ENCODE data around the gene MPHOSPH10.
"Not testable (repeated sequence)": the region's sequence is repeated elsewhere in the genome, so short reads cannot be mapped to it uniquely, and the experiment has no call there.

Gene MPHOSPH10

DNA sequence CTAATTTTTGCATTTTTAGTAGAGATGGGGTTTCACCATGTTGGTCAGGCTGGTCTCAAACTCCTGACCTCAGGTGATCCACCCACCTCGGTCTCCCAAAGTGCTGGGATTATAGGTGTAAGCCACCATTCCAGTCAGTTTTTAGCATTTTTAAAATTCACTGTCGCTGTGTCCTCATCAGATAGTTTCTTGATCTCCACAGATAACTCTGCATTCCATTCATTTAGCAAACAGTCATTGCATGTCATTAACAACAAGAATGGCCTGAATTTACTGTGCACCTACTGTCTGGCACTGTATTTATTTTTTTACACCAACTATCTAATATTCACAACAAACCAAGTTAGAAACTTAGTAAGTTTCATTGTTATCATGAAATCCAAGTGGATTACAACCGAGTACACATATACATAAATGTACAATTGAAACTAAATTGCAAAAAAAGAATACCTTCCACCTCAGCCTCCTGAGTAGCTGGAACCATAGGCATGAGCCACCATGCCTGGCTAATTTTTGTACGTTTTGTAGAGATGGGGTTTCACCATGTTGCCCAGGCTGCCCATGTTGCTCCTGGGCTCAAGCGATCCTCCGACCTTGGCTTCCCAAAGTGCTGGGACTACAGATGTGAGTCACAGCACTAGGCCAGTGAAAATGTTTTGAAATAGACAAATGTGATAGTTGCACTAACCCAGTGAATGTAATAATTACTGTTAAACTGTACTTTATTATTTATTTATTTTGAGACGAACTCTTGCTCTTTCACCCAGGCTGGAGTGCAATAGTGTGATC lies 4.7 kb upstream of the MPHOSPH10 start:
- DNase-seq: no peak

DNA sequence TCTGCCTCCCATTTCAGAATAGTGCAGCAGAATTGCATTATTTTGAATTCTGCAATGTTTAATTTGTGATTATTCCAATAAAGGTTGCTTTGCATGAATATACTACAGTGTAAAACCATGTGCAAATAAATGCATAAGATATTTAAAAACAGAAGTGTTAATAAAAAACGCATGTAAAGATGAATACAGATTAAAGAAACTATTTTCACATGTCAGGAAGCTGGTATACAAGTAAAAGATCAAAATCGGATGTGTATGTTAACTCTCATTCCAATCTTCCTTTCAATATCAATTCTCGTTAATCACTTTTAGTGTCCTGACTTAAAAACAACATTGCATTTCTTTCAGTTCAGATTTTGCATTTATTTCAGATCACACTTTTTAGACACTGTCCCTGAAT lies 3.5 kb upstream of the MPHOSPH10 start:
- DNase-seq: no peak

DNA sequence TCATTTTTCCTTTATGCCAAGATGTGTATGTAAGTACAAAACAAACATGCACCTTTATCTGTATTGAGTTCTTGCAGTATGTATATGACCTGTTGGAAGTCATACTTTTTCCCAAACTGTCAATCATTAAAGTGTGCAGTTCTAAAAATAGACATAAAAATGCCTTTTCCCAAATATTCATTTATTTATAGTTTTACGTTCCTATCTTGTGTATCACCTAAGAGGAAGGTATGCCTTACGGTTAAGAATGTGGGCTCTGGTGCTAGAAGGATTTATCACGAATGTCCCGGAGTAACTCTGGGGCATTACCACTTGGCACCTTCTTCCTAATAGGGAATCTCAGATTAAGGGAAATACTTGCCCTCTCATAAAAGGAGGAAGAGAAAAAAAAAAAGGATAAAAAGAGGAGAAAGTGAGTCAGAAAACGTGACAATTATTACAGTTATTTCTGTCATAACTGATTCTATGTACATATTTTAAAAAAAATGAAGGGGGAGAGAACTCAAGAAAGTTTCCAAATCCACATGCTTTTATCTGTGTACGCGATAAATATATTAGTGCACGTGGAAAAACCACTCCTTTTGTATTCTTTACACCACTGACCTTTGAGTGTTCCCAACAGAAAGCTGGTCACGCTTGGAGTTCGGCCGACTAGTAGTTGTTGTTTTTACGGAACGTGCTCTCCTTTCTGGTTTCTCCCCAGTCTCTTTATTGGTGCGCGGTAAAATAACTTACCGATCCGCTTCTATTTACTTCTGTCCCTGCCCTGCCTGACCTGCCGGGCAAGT lies 1.1 kb upstream of the MPHOSPH10 start:
- DNase-seq: no peak

DNA sequence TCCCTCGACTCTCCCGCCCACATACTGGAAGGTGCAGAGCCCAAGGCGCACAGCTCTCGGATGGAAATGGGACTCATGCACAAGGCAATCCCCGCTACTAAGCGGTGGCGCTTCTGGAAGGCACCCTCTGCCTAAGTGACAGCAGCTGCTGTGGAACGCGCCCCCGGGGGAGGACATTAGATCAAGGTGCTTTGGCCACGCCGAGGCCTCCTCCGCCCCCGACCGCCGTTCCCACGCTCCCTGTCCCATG lies 607 bp upstream of the MPHOSPH10 start:
- DNase-seq: no peak

DNA sequence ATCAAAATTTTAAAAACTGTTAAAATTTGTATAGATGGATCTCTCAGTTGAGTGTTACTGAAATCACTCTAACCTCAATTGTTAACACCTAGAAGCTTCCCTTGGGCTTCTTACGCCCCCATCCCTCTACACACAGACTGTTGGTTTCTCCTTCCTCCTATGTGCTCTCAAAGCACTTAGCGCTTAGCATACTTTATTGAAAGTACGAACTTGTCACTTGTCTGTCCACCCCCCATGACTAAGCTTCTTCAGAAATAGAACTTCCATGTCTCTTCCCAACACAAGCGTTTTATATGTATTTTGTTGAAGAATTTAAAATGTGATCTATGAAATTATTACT lies 441 bp downstream of the MPHOSPH10 start:
- peak; percentile 29 for DNase-seq

DNA sequence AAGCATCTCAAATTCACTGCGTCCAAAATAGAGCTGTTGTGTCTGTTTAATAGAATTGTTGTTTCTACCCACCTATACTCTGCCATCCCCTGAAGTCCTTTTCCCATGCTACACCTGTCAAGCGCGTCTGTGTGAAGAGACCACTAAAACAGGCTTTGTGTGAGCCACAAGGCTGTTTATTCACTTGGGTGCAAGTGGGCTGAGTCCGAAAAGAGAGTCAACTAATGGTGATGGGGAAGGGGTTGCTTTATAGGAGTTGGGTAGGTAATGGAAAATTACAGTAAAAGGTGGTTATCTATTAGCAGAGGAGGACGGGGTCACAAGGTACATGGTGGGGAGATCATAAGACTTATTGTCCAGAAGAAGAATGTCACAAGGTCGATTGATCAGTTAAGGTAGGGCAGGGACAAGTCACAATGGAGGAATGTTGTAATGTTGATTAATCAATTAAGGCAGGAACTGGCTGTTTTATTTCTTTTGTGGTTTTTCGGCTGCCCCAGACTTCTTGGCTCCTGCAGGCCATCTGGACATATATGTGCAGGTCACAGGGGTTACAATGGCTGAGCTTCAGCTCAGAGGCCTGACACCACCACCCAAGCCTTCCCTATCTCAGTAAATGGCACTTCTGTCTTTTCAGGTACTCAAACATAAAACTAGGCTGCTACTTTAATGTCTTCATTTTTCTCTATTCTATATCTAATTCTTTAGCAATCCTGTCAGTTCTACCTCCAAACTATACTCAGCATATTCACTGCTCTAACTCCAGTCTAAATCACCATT lies 1.1 kb downstream of the MPHOSPH10 start:
- DNase-seq: not testable (repeated sequence)

DNA sequence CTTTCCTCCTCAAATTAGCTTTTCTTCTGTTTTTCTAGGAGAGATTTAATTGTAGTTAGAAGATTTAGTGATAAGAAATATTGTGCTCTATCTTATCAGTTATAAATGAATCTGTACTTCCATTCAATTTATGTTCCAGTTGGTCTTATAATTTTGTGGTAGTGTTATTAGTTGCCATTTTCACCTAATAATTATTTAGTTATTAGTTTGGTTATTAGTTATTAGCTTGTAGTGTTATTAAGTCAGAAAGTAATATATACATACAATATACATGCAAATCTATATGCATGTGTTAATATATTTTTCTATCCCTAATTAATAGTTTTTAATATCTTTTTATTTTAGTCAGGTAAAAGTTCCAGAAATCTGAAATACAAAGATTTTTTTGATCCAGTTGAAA lies 3.2 kb downstream of the MPHOSPH10 start:
- DNase-seq: no peak

DNA sequence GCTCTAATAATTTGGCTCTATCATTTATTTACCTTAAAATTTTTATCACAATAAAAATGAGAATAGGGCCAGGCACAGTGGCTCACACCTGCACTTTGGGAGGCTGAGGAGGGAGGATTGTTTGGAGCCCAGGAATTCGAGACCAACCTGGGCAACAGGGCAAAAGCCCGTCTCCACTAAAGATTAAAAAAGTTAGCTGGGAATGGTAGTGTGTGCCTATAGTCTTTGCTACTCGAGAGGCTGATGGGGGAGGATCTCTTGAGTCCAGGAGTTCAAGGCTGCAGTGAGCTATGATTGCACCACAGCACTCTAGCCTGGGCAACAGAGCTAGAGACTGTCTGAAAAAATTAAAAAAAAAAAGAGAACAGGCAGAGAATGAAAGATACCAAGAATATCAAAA lies 5.7 kb downstream of the MPHOSPH10 start:
- no peak for DNase-seq

DNA sequence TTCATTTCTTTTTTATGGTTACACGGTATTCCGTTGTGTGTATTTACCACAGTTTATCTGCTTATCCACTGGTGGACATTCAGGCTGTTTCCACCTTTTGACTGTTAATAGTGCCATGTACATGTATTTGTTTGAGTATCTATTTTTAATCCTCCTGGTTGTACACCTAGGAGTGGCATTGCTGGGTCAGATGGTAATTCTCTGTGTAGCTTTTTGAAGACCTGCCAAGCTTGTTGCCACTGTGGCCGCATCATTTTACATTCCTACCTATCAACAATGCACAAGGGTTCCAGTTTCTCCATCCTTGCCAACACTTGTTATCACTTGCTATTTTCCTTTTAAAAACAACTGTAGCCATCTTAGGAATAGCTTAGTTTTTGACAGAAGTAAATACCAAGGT lies 13.3 kb downstream of the MPHOSPH10 start:
- DNase-seq: no peak

DNA sequence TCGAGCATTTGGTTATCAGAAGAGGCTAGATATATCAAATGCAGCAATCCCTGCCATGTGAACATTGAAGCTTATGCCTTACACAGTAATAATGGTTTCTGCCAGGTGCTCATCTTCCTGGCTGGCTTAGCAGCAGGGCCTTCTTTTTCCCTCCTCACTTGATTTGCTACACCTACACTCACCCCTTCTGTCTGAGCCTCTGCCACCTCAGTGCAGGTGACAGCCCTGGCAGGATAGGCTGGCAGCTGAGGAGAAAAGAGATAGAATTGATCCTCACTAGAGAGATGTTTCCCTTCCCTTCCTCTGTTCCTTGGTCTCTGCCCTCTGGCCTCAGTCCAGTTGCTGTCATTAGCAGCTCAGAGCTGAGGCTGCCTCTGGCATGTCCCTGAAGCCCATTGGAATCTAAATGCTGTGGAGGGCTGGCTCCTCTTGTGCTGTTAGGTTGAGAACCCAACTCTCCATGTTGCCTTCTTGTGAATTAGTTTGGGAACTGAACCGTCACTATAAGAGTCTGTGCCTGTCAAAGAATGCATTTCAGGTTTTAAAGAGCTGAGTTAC lies 18.2 kb downstream of the MPHOSPH10 start:
- no peak for DNase-seq

DNA sequence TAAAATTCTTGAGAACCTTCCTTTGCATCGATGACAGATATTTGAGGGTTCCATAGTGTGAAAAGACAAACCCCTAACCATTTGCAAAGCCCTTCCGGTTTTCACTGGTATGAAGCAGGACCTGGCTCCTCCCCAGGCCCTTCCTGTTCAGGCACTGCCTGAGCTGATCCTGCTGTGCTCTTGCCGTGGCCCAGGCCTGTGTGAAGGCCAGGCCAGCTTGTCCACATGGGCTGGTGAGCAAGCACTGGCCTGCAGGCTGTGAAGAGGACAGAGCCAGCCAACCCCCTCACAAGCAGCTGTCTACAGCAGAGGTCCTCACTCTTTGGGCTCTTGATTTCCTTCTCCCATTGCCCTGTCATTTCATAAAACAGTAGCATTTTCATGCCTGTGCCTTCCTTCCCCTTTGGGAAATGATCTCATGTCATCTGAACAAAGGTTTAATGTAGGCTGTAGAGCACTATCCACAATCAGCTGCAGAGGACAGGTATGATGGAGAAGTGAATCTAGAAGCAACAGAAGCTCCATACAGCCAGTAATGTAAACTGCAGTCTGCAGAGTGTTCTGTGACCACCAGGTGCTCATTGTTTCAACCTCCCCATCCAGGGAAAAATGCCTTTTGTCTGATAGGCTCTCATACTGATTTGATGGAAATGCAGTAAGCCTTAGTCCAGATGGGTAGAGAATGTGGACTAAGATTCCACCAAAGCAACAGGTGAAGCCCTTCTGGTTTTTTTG lies 19.8 kb downstream of the MPHOSPH10 start:
- no peak for DNase-seq

DNA sequence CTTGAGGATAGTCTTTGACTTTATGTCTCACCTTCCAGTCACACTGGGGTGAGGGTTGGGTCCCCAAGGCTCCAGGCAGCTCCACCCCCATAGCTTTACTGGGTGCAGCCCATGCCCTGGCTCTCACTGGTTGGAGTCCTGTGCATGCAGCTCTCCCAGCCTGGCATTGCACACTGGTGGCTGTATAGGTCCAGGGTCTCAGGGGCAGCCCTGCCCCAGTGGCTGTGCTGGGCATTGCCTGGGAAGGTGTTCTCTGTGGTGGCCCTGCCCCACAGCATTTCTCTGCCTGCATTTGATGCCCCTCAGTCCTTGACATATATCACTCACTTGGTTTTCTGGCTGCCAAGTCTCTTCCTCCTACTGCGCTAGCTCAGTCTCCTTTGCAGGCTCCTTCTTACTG lies 21.2 kb downstream of the MPHOSPH10 start:
- no peak for DNase-seq

DNA sequence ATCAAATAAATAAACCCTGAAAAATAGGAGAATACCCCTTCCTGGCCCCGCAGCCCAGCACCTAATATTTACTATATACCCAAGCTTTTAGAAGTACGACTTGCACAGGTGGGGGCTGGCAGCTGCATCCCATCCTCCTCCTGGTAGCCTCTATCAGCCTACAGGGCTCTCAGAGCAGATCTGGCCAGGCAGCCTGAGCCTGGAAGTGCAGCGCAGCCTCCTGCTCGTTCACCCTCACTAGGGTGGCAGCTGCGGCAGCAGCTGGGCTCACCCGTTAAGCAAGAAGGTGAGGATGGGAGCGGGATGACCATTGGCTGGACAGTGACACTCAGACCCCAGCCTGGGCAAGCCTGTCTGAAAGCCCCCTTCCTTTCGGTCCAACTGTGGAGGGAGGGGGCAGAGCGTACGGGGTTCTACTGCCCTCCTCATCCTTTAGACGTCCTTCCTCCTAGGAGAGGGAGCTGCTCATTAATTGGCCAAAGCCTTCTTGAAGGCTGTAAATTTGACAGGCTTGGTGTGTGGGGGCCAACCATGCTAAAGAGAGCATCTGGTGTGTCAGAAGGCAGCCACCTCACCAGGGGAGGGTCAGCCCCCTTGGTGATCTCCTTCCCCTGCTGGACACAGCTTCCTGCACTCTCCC lies 23.3 kb downstream of the MPHOSPH10 start:
- no peak for DNase-seq

DNA sequence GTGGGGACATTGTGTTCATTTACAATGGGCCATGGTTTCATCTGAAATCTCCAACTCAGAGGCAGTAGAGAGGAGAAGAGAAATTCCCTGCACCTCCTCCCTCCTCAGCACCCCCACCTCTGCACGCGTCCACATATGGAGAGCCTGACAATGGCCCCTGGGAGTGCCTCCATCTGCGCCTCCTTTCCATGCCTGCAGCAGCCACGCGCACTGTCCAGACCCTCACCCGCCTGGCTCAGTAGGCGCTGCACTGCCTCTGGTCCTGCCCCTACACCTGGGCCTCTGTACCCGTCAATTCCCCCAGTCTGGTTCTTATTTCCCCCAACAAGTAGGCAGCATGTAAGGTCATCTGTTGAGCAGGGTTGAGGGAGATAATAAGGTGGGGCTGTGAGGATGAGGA lies 23.8 kb downstream of the MPHOSPH10 start:
- DNase-seq: no peak

DNA sequence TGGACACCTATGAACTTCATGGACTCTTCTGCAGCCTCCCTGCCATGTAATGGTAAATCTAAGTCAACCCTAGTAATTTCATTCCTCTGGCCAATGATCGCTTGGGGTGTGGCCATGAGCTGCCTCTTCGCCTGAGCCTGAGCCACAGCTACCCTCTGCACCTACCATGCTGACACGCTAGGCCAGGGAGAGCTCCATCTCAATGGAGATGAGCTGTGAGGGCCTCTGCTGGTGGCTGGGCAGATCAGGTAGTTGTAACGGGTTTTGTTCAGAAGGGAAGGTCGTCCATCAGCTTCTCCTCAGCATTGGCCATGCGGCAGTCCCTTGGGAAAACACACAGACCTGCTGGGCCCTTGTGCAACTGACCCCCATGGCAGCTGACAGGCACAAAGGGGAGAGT lies 24.4 kb downstream of the MPHOSPH10 start:
- DNase-seq: no peak

DNA sequence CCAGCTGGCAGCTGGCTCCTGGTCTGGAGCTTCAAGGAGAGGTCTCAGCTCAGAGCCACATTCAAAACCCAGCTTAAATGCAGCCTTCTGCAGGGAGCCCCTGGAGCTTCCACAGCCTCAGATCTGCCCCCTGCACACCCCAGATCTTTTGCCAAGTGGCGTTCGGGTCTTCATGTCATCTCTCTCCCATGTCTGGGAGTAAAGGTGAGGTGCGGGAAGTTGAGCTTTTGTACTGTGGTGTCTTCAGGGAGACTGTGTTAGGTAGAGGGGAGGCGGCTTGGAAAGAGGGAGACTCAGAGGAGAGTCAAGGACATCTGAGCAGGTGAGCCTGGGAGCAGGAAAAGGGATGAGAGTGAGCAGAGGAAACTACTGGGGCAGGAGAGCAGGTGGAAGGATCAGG lies 25.4 kb downstream of the MPHOSPH10 start:
- no peak for DNase-seq

DNA sequence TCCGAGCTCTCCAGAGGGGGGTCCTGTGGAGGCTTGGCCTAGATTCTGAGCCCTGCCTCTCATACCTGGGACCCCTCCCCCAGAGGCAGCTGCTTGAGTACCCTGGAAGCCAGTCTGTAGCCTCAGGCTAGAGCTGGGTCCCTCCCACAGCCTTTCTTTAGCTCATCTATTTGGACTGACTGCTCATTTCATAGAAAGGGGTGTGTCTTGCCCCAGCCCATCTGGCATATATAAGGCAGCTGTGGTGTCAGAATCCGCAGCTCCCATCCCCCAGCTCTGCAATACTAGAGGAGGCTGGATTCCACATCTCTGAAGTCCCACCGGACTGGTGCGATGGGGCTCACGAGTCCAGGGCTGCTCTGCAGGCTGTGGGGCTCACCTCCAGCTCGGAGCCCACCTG lies 26.1 kb downstream of the MPHOSPH10 start:
- no peak for DNase-seq

DNA sequence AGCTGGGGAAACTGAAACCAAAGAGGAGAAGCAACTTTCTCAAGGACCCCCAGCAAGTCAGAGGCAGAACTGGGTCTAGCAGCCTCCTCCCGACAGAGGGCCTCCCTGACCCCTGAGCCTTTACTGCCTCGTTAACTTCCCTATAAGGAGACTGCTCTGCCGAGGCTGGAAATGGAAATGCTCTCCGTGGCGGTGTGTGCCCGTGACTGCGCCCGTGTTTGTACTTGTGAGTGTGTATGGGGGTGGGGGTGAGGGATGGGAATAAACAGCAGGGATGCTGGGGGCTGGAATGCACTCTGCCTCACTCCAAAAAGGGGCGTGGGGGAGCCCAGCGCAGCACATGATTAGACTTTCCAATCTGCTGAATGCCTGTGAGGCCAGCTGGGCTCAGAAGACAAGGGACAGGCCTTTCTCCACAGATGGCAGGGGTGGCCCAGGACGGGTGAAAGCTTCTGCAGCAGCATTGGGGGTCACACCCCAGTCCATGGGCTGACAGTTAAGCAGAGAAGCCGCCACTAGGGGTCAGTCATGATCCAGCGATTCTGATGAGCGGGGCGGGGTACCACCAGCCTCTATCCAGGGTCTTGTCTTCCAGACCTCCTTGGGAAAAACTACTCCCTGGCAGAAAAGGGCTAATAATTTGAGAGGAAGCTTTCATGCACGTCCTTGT lies 26.8 kb downstream of the MPHOSPH10 start:
- no peak for DNase-seq

DNA sequence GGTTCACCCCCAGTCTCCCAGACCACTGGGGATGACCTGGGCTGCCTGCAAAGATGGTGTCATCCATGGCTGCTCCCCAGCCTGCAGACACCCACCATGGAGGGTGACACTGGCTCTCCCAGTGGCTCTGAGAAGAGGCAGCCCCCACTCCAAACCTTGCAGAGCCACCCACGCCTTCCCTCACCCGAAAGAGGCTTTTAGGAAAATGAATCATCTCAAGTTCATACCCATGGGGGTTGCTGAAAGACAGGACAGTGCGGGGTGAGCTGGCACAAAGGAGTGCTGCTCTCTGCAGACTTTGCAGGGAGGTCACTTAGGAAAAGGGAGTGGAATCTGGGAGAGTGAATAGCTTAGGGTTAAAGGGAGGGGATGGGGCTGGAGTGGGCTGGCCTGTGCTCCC lies 36.4 kb downstream of the MPHOSPH10 start:
- DNase-seq: no peak

DNA sequence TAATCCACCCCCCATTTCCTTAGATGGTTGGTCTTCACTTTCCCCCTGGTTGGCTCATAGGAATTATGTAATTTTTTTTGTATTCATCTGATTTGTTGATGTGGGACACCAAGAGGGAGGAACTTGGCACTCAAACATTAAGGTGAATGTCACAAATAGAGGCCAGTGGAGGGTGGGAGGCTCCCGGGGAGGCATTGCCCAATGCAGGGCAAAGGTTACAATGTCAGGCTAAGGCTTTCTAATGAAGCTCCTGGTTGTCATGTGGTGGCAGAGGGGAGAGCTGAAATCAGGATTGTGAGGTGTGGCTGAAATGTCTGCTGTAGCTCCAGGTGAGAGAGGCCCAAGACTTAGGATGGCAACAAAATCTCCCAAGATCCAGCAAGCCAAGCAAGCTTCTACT lies 42.7 kb downstream of the MPHOSPH10 start:
- DNase-seq: no peak

DNA sequence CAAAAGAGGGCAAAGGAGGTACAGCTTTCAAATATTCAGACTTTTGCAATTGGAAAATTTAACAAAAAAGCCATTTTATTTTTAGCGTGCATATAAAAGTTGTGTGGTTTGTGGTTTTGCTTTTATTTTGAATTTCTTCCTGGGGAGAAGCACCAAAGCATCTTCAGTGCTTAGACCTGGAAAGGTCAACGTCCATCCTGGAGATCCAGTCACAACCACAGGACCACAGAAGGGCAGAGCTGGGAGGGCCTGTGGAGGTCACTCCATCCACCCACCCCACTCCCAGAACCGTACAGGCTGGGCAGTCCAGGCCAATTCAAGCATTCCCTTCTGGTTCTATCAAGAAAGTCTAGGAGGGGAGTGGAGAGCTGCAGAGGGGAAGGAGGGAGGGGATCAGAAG lies 43.8 kb downstream of the MPHOSPH10 start:
- DNase-seq: no peak

DNA sequence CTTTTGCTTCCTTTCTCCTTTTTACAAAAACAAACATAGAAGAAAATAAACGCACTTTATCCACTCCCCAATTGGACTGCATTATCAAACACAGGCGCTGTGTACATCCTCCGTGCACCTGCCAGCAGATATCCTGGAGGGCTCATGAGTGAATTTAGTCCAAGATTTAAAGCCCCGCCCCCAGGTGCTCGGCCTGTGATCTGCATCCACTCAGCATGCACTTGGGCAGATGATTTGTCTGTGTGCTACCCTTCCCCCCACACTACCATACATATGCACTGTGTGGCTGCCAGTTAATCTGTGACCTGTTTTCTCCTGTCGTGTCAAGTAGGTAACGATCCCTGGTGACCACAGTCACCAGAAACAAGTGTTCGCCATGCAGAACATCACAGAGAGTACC lies 48.4 kb downstream of the MPHOSPH10 start:
- not testable (repeated sequence) for DNase-seq

Measured in GF-D8 (cell line).